ENCODE measurements around the gene NBEA.

Gene NBEA

DNA sequence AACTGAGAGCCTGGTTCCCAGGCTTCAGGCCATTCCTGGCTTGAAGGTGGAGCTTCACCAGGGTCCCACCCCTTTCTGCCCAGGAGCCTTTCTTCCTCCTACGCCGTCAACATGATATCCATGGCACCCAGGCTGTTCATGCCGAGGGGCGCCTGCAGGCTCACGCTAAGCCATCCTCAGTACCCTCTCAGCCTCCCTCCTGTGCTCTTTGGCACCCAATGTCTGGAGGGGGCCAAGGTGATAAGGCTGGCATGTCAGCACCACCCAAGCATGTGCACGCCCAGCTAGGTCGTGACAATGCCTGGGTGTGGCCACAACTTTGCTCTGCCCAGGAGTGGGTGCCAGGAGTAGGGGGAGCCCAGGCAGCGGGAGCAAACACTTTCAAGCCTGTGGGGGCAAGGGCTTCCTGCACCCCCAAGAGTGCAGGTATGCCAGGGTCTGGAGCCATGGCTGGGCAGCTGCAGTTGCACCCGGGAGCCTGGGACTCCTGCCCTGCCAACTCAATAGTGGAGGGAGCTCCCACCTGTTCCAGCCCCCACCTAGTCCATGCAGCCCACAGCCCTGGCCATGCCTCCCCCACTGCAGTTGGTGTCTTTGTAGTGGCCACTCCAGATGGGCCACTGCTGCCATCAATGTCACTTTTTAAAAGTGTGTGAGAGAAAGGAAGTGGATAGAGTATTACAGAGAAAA, 314.5 kb downstream of the NBEA start:
- in situ Hi-C loops (cut with HindIII; ENCODE audit: low sequenced_read_pairs), result no loop called here
- DNase-seq (ENCODE audit: low read depth, low spot score), result no peak
- no peak overlapping the region for H3K4me3 ChIP-seq (ENCODE audit: low read depth, low read length)
- TF ChIP-seq, protein P1, sequence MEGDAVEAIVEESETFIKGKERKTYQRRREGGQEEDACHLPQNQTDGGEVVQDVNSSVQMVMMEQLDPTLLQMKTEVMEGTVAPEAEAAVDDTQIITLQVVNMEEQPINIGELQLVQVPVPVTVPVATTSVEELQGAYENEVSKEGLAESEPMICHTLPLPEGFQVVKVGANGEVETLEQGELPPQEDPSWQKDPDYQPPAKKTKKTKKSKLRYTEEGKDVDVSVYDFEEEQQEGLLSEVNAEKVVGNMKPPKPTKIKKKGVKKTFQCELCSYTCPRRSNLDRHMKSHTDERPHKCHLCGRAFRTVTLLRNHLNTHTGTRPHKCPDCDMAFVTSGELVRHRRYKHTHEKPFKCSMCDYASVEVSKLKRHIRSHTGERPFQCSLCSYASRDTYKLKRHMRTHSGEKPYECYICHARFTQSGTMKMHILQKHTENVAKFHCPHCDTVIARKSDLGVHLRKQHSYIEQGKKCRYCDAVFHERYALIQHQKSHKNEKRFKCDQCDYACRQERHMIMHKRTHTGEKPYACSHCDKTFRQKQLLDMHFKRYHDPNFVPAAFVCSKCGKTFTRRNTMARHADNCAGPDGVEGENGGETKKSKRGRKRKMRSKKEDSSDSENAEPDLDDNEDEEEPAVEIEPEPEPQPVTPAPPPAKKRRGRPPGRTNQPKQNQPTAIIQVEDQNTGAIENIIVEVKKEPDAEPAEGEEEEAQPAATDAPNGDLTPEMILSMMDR (IDR thresholded peaks at IDR 0.05; ENCODE audit: low read depth, low read length), result no peak

DNA sequence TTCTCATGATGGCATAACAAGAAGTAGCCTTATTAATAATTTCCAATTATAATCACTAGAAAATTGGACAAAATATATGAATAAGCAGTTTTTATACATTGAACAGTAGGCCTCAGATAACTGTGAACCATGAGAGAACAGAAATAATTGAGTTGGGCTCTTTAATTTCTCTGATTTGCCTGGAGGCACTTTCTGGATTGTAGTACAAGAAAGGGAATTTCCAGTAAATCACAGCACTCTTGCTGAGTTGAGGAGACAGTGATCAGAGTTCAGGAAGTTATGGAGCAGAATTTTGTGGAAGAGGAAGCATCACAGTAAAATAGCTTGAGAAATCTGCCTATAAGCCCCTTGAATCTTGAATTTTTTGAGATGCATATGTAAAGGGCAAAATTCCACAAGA, 318.2 kb downstream of the NBEA start:
- TF ChIP-seq, protein P1 (IDR thresholded peaks at IDR 0.05; ENCODE audit: low read depth, low read length), result no peak
- no peak overlapping the region for H3K4me3 ChIP-seq (ENCODE audit: low read depth, low read length)
- DNase-seq (ENCODE audit: low read depth, low spot score), result no peak
- in situ Hi-C loops (cut with HindIII; ENCODE audit: low sequenced_read_pairs), result no loop called here

GRCh38 chr13:35266412-35266811, 324.3 kb downstream of the NBEA start:
- in situ Hi-C loops (cut with HindIII; ENCODE audit: low sequenced_read_pairs), result no loop called here
- H3K4me3 ChIP-seq (ENCODE audit: low read depth, low read length), result no peak overlapping the region
- TF ChIP-seq, protein P1 (IDR thresholded peaks at IDR 0.05; ENCODE audit: low read depth, low read length), result no peak
- no peak for DNase-seq (ENCODE audit: low read depth, low spot score)

- in situ Hi-C loops (cut with HindIII; ENCODE audit: low sequenced_read_pairs), result no loop called here
- no peak overlapping the region for H3K4me3 ChIP-seq (ENCODE audit: low read depth, low read length)
- TF ChIP-seq, protein P1 (IDR thresholded peaks at IDR 0.05; ENCODE audit: low read depth, low read length), result no peak
- DNase-seq (ENCODE audit: low read depth, low spot score), result no peak
Observed at GRCh38 chr13:35278917-35279316, 336.8 kb downstream of the NBEA start.

- H3K4me3 ChIP-seq (ENCODE audit: low read depth, low read length), result no peak overlapping the region
- in situ Hi-C loops (cut with HindIII; ENCODE audit: low sequenced_read_pairs), result no loop called here
- DNase-seq (ENCODE audit: low read depth, low spot score), result no peak
- TF ChIP-seq, protein P1 (IDR thresholded peaks at IDR 0.05; ENCODE audit: low read depth, low read length), result no peak
Observed at GRCh38 chr13:35279500-35279899, 337.4 kb downstream of the NBEA start.

DNA sequence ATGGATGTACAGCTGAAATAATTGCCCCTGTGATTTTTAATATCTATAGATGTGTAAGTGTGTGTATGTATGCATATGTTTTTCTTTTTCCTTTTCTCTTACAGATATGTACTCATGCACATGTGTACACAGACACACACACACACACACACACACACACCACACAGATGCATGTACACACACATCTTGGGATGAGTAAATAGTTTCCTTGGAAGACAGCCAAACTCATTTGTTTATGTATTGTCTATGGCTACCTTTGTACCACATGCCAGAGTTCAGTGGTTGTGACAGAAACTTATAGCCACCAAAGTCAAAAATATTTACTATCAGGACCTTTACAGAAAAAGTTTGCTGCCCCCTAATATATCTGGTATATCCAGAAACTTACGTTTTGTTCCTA, 341.8 kb downstream of the NBEA start:
- TF ChIP-seq, protein P1 (IDR thresholded peaks at IDR 0.05; ENCODE audit: low read depth, low read length), result no peak
- in situ Hi-C loops (cut with HindIII; ENCODE audit: low sequenced_read_pairs), result no loop called here
- H3K4me3 ChIP-seq (ENCODE audit: low read depth, low read length), result no peak overlapping the region
- no peak for DNase-seq (ENCODE audit: low read depth, low spot score)
